Central memory CD8-positive, alpha-beta T cell (primary cell): ENCODE data around the gene ARAP3.
"Not testable (repeated sequence)": the region's sequence is repeated elsewhere in the genome, so short reads cannot be mapped to it uniquely, and the experiment has no call there.

Experiments used
- ATAC-seq: fragments of 150-1000 bp; cut with Tn5 transposase; replicated peaks from 2 replicates; pipeline ENCODE4 v1.10.0; 2022; ENCODE audit warnings: mild to moderate bottlenecking, moderate FRiP score, moderate number of reproducible peaks; ENCODE audit not compliant: poor library complexity, severe bottlenecking; ENCODE audit errors: extremely low read depth
- DNase-seq, 2 donors: peaks; one replicate each; pipeline ENCODE4 v3.0.0; 2021; ENCODE audit warnings: low spot score in 2 of 2
- H3K27ac Mint-ChIP-seq: one replicate; pipeline ENCODE4 v1.8.0; 2022; ENCODE audit warnings: low read depth, mild to moderate bottlenecking, moderate library complexity, mixed read lengths
- H3K27me3 Mint-ChIP-seq: one replicate; pipeline ENCODE4 v1.8.0; 2022; ENCODE audit warnings: mixed read lengths
- H3K36me3 Mint-ChIP-seq: one replicate; pipeline ENCODE4 v1.8.0; 2022; ENCODE audit warnings: mild to moderate bottlenecking, moderate library complexity, mixed read lengths; ENCODE audit not compliant: insufficient read depth
- H3K4me1 Mint-ChIP-seq: one replicate; pipeline ENCODE4 v1.8.0; 2022; ENCODE audit warnings: mixed read lengths
- H3K4me3 Mint-ChIP-seq: one replicate; pipeline ENCODE4 v1.8.0; 2022; ENCODE audit warnings: mild to moderate bottlenecking, moderate library complexity, mixed read lengths
- H3K9me3 Mint-ChIP-seq: one replicate; pipeline ENCODE4 v1.8.0; 2022; ENCODE audit warnings: mixed read lengths

Gene ARAP3, protein sequence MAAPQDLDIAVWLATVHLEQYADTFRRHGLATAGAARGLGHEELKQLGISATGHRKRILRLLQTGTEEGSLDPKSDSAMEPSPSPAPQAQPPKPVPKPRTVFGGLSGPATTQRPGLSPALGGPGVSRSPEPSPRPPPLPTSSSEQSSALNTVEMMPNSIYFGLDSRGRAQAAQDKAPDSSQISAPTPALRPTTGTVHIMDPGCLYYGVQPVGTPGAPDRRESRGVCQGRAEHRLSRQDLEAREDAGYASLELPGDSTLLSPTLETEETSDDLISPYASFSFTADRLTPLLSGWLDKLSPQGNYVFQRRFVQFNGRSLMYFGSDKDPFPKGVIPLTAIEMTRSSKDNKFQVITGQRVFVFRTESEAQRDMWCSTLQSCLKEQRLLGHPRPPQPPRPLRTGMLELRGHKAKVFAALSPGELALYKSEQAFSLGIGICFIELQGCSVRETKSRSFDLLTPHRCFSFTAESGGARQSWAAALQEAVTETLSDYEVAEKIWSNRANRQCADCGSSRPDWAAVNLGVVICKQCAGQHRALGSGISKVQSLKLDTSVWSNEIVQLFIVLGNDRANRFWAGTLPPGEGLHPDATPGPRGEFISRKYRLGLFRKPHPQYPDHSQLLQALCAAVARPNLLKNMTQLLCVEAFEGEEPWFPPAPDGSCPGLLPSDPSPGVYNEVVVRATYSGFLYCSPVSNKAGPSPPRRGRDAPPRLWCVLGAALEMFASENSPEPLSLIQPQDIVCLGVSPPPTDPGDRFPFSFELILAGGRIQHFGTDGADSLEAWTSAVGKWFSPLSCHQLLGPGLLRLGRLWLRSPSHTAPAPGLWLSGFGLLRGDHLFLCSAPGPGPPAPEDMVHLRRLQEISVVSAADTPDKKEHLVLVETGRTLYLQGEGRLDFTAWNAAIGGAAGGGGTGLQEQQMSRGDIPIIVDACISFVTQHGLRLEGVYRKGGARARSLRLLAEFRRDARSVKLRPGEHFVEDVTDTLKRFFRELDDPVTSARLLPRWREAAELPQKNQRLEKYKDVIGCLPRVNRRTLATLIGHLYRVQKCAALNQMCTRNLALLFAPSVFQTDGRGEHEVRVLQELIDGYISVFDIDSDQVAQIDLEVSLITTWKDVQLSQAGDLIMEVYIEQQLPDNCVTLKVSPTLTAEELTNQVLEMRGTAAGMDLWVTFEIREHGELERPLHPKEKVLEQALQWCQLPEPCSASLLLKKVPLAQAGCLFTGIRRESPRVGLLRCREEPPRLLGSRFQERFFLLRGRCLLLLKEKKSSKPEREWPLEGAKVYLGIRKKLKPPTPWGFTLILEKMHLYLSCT (N-terminal part only)

DNA sequence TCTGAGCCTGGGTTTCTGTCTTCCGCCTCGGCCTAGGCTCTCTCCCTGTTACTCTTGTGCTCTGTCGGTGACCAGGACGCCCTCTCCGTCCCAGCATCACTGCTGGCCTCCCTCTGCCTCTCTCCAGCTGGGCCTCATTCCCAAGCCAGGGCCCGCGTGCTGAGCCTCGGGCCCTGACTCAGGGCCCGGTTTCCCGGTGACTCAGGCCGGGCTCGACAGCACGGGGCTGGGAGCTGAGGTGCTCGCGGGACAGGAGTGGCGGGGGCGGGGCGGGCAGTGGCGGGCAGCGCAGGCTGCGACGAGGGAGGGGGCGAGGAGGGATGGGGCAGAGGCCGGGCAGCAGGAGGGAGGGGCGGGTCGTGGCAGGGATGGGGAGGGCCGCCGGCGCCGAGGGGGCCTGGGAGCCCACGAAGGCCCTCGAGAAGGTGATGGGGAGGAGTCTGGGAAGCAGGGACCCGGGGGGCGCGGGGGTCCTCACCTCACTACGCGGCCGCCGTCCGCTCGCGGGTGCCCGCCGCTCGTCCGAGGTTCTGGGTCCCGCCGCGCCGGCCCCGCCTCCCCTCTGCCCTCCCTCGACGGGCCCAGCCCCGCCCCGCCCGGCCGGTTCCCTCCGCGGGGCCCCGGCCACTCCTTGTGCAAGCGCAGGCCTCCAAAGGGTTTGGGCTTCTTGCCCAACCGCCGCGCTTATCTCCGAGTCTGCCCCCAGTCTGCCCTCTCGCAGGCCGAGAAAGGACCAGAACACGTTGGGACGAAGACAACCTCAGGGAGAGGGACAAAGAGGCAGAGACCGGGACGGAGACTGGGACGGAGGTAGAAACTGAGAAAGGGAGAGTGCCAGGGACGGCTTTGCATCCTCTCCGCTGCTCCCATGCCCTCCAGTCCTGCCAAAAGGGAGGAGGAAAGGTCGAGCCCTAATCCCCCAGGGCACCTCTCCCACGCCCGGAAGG lies at the start of gene ARAP3:
TSS of gene ARAP3 (minus strand) at position 536 of the 947 bp plus-strand sequence. CDS start 1,744 bp downstream, outside the sequence.
- Mint-ChIP-seq H3K9me3 (no peaks in the 10 kb centered on the region), H3K27me3 (no peaks in the 10 kb centered on the region), H3K36me3 (peaks cover 5% of the 10 kb centered on the region), H3K27ac (no peak within 1 kb of the TSS), H3K4me1 (peaks cover 31% of the 10 kb centered on the region), H3K4me3 (peak within 1 kb of the TSS; percentile 67)
- DNase-seq: no peak
- peak; percentile 67 for ATAC-seq

DNA sequence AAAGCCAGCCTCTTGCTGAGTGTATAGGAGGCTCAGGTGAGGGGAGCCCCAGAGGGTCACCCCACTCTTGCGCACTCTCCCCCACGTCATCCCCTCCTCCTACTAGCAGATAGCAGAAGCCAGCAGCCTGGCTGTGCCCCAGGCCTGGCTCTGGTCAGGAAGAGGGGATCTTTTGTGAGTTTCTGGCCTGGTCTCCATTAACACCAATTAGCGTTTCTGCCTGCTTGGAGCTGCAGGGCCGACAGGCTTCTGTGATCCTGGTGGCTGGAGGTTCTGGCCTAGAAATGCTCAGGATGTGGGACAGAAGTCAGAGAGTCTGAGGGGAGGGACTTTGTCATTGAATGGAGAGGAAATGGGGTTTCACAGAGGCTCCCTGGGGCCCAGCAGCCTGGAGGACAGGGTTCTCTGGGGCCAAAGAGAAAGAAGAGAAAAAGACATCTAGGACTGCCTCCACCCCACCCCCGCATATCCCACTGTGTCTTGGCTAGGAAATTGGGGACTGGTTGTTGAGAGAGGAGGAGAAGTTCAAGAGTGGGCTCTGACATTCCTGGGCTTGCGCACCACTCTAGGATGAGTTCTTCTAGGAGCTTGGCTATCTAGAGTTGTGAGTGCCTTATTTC lies 47.5 kb upstream of the ARAP3 start:
- Mint-ChIP-seq H3K4me1 (no peaks in the 10 kb centered on the region), H3K27me3 (peaks cover 50% of the 10 kb centered on the region), H3K4me3 (no peak overlapping the region), H3K27ac (no peak overlapping the region), H3K36me3 (no peaks in the 10 kb centered on the region), H3K9me3 (no peaks in the 10 kb centered on the region)
- ATAC-seq (no peak), DNase-seq (no peak)

DNA sequence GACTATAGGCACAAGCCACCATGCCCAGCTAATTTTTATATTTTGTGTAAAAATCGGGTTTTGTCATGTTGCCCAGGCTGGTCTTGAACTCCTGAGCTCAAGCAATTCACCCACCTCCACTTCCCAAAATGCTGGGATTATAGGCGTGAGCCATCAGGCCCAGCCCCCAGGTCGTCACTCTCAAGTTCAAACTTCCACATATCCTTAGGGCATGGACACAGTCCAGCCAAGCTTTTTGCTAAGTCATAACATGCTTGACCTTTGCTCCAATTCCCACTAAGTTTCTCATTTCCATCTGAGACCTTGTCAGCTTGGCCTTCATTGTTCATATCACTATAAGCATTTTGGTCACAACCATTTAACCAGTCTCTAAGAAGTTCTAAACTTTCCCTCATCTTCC lies 43.9 kb upstream of the ARAP3 start:
- Mint-ChIP-seq H3K36me3 (no peaks in the 10 kb centered on the region), H3K4me3 (no peak overlapping the region)
- DNase-seq: no peak

DNA sequence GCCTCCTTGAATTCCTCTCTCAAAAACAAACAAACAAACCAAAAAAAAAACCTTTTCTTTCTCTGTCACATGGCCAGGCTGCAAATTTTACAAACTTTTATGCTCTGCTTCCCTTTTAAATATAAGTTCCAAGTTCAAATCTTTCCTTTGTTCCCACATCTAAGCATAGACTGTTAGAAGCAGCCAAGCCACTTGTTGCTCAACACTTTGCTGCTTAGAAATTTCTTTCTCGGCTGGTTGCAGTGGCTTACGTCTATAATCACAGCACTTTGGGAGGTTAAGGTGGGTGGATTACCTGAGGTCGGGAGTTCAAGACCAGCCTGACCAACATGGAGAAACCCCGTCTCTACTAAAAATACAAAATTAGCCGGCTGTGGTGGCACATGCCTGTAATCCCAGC lies 43.1 kb upstream of the ARAP3 start:
- not testable (repeated sequence) for H3K4me3 Mint-ChIP-seq, H3K36me3 Mint-ChIP-seq, H3K4me1 Mint-ChIP-seq, DNase-seq, H3K27ac Mint-ChIP-seq, H3K9me3 Mint-ChIP-seq, ATAC-seq
- H3K27me3 Mint-ChIP-seq: peaks cover 25% of the 10 kb centered on the region

More for the DNA sequence above, 43.9 kb upstream of the ARAP3 start:
- peaks cover 33% of the 10 kb centered on the region for H3K27me3 Mint-ChIP-seq
- ATAC-seq: no peak
- no peaks in the 10 kb centered on the region for H3K4me1 Mint-ChIP-seq
- H3K9me3 Mint-ChIP-seq: no peaks in the 10 kb centered on the region
- no peak overlapping the region for H3K27ac Mint-ChIP-seq

DNA sequence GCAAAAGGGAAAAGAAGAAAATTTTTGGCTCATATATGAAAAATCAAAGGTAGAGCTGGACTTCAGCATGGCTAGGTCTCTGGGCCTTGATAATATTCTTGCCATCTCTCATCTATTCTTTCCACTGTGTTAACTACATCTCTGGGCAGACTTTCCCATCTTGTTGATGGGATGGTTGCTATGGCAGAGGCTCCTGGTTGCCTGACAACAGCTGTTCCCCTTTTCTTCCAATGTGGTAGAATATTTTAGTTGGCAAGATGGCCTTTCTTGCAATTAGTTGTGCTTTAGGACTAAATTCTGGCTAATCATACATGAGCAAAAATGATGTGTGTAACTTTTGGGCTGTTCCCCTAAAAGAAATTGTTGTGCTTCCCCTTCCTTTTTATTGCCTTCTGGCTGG lies 40.2 kb upstream of the ARAP3 start:
- Mint-ChIP-seq H3K27ac (no peak overlapping the region), H3K36me3 (no peaks in the 10 kb centered on the region), H3K9me3 (no peaks in the 10 kb centered on the region), H3K4me3 (no peak overlapping the region), H3K27me3 (peaks cover 11% of the 10 kb centered on the region), H3K4me1 (no peaks in the 10 kb centered on the region)
- no peak for DNase-seq
- no peak for ATAC-seq

GRCh38 chr5:141717043-141717442 lies 35.0 kb upstream of the ARAP3 start:
- Mint-ChIP-seq H3K36me3 (no peaks in the 10 kb centered on the region), H3K4me1 (no peaks in the 10 kb centered on the region), H3K27ac (no peak overlapping the region), H3K9me3 (no peaks in the 10 kb centered on the region), H3K4me3 (no peak overlapping the region), H3K27me3 (peaks cover 33% of the 10 kb centered on the region)
- ATAC-seq (no peak), DNase-seq (no peak)

GRCh38 chr5:141716468-141716867 lies 34.4 kb upstream of the ARAP3 start:
- DNase-seq: no peak
- H3K36me3 Mint-ChIP-seq: no peaks in the 10 kb centered on the region
- no peak overlapping the region for H3K27ac Mint-ChIP-seq
- H3K4me3 Mint-ChIP-seq: no peak overlapping the region
- no peaks in the 10 kb centered on the region for H3K4me1 Mint-ChIP-seq
- H3K9me3 Mint-ChIP-seq: no peaks in the 10 kb centered on the region
- peaks cover 33% of the 10 kb centered on the region for H3K27me3 Mint-ChIP-seq
- no peak for ATAC-seq

DNA sequence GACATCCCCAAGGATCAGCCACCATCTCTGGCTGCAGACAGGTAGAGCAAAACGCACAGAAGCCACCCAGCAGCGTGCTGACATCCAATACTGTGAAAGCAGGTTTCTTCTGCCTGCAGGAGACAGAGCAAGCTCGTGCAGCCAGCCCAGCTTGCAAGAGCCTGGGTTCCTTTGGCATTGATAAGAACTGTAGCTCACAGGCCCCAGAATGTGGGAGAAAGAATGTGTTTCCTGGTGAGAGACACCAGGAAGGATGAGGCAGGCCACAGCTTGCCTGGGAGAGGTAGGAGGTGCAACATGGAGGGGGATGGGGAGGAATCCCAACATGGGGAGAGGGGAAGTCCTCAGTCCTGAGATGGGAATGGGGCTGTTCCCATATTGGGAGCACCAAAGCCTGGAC lies 34.0 kb upstream of the ARAP3 start:
- DNase-seq: no peak
- H3K4me1 Mint-ChIP-seq: no peaks in the 10 kb centered on the region
- peaks cover 33% of the 10 kb centered on the region for H3K27me3 Mint-ChIP-seq
- H3K9me3 Mint-ChIP-seq: no peaks in the 10 kb centered on the region
- H3K36me3 Mint-ChIP-seq: no peaks in the 10 kb centered on the region
- H3K27ac Mint-ChIP-seq: no peak overlapping the region
- no peak overlapping the region for H3K4me3 Mint-ChIP-seq
- no peak for ATAC-seq

DNA sequence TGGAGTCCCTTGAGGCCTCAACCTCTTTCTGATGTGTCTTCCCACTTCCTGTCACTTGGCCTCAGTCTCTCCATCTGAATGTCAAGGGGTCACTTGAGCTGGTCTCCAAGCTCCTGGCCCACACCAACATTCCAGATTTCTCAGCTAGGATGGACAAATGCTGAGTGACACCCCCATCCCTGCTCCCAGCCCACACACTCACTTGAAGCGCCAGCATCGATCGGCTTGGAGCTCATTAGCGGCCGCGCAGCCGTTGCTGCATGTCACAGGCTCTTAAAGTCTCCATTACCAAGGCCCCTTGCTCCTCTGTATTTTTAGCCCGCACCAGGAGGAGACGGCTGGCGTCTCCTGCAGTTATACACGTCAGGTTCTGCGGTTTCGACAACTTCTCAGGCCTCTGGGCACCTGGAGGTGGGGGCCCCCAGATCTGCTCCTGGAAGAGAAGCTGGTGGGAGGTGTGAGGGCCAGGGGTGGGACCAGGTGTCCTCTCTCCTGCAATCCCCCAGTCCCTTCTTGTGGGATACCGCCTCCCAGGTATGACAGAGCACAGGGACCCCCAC lies 33.4 kb upstream of the ARAP3 start:
- DNase-seq (no peak), ATAC-seq (no peak)
- peaks cover 33% of the 10 kb centered on the region for H3K27me3 Mint-ChIP-seq
- H3K4me3 Mint-ChIP-seq: no peak overlapping the region
- no peak overlapping the region for H3K27ac Mint-ChIP-seq
- H3K9me3 Mint-ChIP-seq: no peaks in the 10 kb centered on the region
- H3K4me1 Mint-ChIP-seq: no peaks in the 10 kb centered on the region
- H3K36me3 Mint-ChIP-seq: no peaks in the 10 kb centered on the region

DNA sequence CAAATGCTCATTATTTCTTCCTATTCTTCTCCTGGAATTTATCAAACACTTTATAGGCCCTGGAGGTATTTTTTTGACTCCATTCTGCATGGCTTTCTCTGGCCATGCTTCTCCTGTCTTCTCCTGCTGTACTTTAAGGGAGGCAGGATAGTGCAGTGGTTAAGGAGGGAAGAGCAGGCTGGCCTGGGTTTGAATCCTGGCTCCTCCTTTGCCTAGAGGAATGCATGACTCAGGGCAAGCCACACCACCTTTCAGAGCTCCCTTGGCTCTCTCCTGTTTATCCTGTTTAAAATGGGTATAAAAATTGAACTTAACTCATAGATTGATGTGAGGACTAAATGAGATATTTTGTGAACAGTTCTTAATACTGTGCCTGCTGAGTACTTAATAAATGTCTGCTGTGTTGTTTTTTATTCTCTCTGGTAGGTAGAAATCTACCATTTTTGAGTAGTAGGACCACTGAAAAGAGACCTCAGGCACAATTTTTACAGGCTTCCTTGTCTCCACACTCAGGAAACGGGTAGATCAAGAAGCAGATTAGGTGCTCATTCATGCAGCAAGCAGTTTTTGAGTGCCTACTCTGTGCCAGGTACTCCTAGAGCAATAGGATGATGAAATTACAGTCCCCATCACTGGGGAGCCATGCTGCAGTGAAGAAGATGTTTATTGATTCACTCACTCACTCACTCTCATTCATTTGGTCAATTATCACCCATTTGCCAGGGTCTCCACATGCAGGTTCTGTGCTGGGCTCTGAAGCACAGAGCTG lies 32.7 kb upstream of the ARAP3 start:
- peaks cover 33% of the 10 kb centered on the region for H3K27me3 Mint-ChIP-seq
- DNase-seq (no peak), ATAC-seq (no peak)
- H3K27ac Mint-ChIP-seq: no peak overlapping the region
- no peak overlapping the region for H3K4me3 Mint-ChIP-seq
- no peaks in the 10 kb centered on the region for H3K9me3 Mint-ChIP-seq
- no peaks in the 10 kb centered on the region for H3K4me1 Mint-ChIP-seq
- no peaks in the 10 kb centered on the region for H3K36me3 Mint-ChIP-seq
